ENCODE measurements around the gene JPH2.

DNA sequence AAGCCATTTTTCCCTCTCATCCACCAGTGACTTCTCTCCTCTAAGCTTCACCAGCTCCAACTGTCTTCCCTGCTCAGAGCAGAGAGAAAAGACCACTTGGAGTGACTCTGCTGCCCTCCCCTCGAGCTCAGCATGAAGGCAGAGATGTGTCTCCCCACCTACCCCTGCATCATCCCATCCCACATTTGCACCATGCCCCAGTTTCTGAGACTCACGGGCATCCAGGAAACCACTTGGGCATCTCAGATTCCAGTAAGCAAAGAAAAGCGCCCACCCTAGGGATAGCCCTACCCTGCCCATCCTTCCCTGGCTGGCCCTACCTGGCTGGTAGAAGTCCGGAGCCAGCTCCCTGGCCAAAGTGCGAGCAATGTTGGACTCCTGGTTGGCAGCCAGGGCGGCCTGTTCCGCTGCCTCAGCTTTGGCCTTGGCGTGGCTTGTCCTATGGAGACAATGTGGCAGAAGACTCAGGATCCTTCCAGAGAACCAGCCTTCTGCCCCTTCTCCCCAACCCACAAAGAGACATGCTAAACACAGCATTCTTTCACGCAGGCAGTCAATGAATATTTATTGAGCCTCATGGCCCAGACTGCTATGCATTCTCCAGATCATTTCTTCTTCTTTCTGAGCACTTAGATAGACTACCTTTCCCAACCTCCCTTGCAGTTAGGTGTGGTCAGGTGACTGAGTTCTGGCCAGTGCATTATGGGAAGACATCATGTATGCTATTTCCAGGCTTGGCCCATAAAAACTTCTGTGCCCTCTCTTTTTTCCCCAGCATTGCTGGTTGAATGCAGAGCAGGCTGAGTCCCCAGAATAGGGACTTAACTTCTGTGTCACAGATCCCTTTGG, 68.6 kb downstream of the JPH2 start:
- TF ChIP-seq, protein P1, sequence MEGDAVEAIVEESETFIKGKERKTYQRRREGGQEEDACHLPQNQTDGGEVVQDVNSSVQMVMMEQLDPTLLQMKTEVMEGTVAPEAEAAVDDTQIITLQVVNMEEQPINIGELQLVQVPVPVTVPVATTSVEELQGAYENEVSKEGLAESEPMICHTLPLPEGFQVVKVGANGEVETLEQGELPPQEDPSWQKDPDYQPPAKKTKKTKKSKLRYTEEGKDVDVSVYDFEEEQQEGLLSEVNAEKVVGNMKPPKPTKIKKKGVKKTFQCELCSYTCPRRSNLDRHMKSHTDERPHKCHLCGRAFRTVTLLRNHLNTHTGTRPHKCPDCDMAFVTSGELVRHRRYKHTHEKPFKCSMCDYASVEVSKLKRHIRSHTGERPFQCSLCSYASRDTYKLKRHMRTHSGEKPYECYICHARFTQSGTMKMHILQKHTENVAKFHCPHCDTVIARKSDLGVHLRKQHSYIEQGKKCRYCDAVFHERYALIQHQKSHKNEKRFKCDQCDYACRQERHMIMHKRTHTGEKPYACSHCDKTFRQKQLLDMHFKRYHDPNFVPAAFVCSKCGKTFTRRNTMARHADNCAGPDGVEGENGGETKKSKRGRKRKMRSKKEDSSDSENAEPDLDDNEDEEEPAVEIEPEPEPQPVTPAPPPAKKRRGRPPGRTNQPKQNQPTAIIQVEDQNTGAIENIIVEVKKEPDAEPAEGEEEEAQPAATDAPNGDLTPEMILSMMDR (conservative IDR thresholded peaks at IDR 0.05; ENCODE audit: low read depth in 2 of 2) = no peak
- TF ChIP-seq CREB1 (CRISPR knock-in tag; IDR thresholded peaks at IDR 0.05; ENCODE audit: low read depth) (no peak), EZH2phosphoT487 (IDR thresholded peaks at IDR 0.05; ENCODE audit: unreplicated experiment) (no peak), POLR2AphosphoS5 (IDR thresholded peaks at IDR 0.05; ENCODE audit: low read depth) (no peak), EZH2 (IDR thresholded peaks at IDR 0.05; ENCODE audit: low read depth, unreplicated experiment) (no peak), JUNB (IDR thresholded peaks at IDR 0.05; ENCODE audit: unreplicated experiment) (no peak), ZNF114 (CRISPR knock-in tag; IDR thresholded peaks at IDR 0.05) (no peak), NANOG (IDR thresholded peaks at IDR 0.05; ENCODE audit: borderline replicate concordance) (no peak), STAT1 (IDR thresholded peaks at IDR 0.05; ENCODE audit: unreplicated experiment) (no peak)
- TF ChIP-seq, protein P2, sequence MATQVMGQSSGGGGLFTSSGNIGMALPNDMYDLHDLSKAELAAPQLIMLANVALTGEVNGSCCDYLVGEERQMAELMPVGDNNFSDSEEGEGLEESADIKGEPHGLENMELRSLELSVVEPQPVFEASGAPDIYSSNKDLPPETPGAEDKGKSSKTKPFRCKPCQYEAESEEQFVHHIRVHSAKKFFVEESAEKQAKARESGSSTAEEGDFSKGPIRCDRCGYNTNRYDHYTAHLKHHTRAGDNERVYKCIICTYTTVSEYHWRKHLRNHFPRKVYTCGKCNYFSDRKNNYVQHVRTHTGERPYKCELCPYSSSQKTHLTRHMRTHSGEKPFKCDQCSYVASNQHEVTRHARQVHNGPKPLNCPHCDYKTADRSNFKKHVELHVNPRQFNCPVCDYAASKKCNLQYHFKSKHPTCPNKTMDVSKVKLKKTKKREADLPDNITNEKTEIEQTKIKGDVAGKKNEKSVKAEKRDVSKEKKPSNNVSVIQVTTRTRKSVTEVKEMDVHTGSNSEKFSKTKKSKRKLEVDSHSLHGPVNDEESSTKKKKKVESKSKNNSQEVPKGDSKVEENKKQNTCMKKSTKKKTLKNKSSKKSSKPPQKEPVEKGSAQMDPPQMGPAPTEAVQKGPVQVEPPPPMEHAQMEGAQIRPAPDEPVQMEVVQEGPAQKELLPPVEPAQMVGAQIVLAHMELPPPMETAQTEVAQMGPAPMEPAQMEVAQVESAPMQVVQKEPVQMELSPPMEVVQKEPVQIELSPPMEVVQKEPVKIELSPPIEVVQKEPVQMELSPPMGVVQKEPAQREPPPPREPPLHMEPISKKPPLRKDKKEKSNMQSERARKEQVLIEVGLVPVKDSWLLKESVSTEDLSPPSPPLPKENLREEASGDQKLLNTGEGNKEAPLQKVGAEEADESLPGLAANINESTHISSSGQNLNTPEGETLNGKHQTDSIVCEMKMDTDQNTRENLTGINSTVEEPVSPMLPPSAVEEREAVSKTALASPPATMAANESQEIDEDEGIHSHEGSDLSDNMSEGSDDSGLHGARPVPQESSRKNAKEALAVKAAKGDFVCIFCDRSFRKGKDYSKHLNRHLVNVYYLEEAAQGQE (IDR thresholded peaks at IDR 0.05; ENCODE audit: unreplicated experiment) = no peak
- TF ChIP-seq, protein P3, sequence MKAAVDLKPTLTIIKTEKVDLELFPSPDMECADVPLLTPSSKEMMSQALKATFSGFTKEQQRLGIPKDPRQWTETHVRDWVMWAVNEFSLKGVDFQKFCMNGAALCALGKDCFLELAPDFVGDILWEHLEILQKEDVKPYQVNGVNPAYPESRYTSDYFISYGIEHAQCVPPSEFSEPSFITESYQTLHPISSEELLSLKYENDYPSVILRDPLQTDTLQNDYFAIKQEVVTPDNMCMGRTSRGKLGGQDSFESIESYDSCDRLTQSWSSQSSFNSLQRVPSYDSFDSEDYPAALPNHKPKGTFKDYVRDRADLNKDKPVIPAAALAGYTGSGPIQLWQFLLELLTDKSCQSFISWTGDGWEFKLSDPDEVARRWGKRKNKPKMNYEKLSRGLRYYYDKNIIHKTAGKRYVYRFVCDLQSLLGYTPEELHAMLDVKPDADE (IDR thresholded peaks at IDR 0.05) = no peak
- TF ChIP-seq, protein P4, sequence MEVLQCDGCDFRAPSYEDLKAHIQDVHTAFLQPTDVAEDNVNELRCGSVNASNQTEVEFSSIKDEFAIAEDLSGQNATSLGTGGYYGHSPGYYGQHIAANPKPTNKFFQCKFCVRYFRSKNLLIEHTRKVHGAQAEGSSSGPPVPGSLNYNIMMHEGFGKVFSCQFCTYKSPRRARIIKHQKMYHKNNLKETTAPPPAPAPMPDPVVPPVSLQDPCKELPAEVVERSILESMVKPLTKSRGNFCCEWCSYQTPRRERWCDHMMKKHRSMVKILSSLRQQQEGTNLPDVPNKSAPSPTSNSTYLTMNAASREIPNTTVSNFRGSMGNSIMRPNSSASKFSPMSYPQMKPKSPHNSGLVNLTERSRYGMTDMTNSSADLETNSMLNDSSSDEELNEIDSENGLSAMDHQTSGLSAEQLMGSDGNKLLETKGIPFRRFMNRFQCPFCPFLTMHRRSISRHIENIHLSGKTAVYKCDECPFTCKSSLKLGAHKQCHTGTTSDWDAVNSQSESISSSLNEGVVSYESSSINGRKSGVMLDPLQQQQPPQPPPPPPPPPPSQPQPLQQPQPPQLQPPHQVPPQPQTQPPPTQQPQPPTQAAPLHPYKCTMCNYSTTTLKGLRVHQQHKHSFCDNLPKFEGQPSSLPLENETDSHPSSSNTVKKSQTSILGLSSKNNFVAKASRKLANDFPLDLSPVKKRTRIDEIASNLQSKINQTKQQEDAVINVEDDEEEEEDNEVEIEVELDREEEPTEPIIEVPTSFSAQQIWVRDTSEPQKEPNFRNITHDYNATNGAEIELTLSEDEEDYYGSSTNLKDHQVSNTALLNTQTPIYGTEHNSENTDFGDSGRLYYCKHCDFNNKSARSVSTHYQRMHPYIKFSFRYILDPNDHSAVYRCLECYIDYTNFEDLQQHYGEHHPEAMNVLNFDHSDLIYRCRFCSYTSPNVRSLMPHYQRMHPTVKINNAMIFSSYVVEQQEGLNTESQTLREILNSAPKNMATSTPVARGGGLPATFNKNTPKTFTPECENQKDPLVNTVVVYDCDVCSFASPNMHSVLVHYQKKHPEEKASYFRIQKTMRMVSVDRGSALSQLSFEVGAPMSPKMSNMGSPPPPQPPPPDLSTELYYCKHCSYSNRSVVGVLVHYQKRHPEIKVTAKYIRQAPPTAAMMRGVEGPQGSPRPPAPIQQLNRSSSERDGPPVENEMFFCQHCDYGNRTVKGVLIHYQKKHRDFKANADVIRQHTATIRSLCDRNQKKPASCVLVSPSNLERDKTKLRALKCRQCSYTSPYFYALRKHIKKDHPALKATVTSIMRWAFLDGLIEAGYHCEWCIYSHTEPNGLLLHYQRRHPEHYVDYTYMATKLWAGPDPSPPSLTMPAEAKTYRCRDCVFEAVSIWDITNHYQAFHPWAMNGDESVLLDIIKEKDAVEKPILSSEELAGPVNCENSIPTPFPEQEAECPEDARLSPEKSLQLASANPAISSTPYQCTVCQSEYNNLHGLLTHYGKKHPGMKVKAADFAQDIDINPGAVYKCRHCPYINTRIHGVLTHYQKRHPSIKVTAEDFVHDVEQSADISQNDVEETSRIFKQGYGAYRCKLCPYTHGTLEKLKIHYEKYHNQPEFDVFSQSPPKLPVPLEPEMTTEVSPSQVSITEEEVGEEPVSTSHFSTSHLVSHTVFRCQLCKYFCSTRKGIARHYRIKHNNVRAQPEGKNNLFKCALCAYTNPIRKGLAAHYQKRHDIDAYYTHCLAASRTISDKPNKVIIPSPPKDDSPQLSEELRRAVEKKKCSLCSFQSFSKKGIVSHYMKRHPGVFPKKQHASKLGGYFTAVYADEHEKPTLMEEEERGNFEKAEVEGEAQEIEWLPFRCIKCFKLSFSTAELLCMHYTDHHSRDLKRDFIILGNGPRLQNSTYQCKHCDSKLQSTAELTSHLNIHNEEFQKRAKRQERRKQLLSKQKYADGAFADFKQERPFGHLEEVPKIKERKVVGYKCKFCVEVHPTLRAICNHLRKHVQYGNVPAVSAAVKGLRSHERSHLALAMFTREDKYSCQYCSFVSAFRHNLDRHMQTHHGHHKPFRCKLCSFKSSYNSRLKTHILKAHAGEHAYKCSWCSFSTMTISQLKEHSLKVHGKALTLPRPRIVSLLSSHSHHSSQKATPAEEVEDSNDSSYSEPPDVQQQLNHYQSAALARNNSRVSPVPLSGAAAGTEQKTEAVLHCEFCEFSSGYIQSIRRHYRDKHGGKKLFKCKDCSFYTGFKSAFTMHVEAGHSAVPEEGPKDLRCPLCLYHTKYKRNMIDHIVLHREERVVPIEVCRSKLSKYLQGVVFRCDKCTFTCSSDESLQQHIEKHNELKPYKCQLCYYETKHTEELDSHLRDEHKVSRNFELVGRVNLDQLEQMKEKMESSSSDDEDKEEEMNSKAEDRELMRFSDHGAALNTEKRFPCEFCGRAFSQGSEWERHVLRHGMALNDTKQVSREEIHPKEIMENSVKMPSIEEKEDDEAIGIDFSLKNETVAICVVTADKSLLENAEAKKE (CRISPR knock-in tag; IDR thresholded peaks at IDR 0.05) = no peak

Measured in GM23338 (cell line).